ENCODE results near the gene TMEM209.
"Not testable (repeated sequence)": the region's sequence is repeated elsewhere in the genome, so short reads cannot be mapped to it uniquely, and the experiment has no call there.

The TMEM209 gene

GRCh38 chr7:130162196-130162595, 43.0 kb downstream of the TMEM209 start:
- no peak for DNase-seq (ENCODE audit: low spot score)

- DNase-seq (ENCODE audit: low spot score), result no peak
These were observed 44.8 kb downstream of the TMEM209 start for GRCh38 chr7:130160455-130160854.

DNA sequence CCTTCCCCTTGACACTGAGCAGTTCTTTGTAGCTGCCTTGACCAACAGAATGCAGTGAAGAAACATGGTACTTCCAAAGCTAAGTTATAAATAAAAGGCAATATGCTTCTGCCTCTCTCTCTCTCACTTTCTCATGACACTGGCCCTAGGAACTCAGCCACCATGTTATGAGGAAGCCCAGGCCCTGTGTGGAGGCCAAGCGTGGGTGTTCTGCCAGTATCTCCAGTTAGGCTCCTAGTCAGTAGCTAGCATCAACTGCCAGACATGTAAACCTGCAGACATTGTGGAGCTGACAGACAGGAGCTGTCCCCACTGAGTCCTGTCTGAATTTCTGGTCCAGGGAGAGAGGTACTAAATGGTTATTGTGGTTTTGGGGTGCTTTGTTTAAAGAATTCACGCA, 45.2 kb downstream of the TMEM209 start:
- DNase-seq (ENCODE audit: low spot score), result no peak

DNA sequence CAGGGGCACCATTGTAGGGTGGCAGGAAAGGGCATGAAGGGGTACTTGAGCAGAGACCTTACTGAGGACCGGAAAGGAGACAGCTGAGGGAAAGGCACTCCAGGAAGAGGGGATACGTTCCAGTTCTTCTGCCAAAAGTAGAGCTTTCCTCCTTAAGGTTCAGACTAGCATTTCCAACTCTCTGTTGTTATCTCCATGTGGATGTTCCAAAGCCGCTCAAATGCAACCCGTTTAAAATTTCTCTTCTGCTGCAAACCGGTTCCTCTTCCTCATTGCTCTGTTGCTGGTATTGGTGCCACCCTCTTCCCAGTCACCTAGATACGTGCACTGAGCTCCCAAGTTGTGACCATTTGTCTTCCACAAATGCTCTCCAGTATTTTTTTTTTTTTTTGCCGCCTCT, 47.5 kb downstream of the TMEM209 start:
- DNase-seq (ENCODE audit: low spot score), result no peak

DNA sequence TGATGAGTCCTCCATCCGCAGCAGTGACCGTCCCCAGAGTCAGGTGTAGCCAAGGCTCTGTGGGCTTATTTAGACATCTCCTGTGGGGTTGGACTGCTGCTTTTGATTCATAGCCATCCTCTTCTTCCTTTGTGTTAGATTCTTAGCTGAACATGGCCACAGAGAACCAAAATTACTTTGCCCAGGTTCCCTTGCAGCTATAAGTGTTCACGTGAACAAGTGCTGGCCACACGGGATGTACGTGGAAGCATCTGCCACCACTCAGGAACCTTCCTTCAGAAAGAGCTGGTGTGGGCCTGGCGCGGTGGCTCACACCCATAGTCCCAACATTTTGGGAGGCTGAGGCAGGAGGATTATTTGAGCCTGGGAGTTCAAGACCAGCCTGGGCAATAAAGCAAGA, 49.1 kb downstream of the TMEM209 start:
- DNase-seq (ENCODE audit: low spot score), result no peak

GRCh38 chr7:130154501-130155317, 50.5 kb downstream of the TMEM209 start:
- no peak for DNase-seq (ENCODE audit: low spot score)

- no peak for DNase-seq (ENCODE audit: low spot score)
These were observed 51.1 kb downstream of the TMEM209 start for GRCh38 chr7:130154131-130154500.

GRCh38 chr7:130153211-130153908, 51.8 kb downstream of the TMEM209 start:
- no peak for DNase-seq (ENCODE audit: low spot score)

GRCh38 chr7:130152493-130153210, 52.6 kb downstream of the TMEM209 start:
- DNase-seq (ENCODE audit: low spot score), result no peak

GRCh38 chr7:130151591-130152492, 53.4 kb downstream of the TMEM209 start:
- no peak for DNase-seq (ENCODE audit: low spot score)

- DNase-seq (ENCODE audit: low spot score), result no peak
These were observed 54.6 kb downstream of the TMEM209 start for GRCh38 chr7:130150587-130150986.

DNA sequence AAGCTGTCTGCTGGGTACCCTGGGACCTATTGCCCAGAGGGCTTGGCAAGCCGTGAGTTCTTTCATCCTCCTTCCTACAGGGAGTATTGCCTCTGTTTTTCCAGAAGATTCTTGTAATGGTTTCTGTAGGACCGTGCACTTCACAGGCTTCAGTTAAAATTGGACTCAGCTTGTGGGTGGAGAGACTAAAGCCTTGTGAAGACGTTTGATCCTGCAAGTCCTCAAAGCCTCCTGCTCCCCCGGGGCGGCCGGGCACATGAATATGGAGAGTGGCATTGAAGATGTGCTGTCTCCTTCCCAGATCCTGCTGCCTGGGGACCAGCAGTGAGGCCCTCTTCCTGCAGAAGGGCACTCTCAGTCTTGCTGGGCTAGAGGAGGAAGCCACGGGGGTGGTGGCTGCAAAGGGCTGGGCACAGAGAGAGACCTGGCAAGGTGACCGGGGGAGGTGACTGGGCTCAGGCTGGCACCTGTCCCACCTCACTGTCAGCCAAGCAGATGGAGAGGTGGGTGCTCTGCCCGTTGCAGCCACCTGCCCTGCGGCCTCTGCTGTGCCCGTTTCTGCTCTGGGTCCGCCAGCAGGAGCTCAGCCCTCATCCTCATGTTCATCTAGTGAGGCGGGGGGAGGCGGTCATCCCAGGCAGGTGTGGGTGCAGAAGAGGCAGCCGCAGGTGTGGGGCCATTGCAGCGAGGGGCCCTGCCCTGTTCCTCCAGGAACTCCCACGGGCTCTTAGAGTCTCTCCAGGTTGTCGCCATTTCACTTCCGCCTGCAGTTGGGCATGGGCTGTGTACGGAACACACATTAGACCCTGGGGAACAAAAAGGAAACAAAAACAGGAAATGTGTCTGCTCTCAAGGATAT, 55.7 kb downstream of the TMEM209 start:
- no peak for DNase-seq (ENCODE audit: low spot score)

DNA sequence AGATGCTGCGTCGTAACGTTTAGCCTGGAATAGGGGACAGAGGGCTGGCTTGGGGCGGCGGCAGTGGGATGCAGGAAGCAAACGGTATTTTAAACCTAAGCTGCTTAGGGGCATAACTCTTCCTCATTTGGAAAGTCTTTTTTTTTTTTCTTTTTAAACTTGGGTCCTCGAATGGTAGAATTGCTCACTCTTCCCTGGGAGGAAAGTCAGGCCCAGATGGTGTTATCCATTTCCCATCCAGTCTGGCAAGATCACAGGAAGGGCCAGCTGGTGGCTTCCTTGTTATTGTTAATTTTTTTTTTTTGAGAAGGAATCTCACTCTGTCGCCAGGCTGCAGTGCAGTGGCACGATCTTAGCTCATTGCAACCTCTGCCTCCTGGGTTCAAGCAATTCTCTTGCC, 56.6 kb downstream of the TMEM209 start:
- no peak for DNase-seq (ENCODE audit: low spot score)

DNA sequence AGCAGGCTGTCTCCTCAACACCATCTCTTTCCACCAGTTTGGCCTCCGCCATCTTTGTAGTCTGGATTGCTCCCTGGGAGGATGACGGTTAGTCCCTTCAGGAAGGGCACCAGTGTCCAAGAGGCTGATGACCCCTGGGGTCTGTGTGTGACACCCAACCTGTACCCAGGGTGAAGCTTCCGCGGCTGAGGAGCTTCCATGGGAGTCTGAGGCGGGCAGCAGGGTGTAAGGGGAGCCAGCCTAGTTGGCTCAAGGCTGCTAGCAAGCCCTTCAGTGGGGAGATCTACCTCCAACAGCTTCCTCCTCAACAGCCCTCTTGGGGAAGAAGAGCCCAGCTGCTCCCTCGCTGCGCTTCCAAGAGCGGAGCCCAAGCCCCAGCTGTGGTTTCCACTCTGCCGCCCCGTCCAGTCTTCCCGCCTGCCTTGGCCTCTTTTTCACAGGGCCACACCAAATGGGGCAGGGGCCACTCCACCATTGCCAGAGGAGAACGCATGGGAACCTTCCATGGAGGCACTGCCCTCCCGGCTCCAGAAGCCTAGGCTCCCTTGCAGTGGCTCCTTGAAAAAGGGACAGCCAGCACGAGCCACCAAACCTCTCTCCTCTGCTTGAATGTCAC, 57.4 kb downstream of the TMEM209 start:
- DNase-seq (ENCODE audit: low spot score), result no peak

DNA sequence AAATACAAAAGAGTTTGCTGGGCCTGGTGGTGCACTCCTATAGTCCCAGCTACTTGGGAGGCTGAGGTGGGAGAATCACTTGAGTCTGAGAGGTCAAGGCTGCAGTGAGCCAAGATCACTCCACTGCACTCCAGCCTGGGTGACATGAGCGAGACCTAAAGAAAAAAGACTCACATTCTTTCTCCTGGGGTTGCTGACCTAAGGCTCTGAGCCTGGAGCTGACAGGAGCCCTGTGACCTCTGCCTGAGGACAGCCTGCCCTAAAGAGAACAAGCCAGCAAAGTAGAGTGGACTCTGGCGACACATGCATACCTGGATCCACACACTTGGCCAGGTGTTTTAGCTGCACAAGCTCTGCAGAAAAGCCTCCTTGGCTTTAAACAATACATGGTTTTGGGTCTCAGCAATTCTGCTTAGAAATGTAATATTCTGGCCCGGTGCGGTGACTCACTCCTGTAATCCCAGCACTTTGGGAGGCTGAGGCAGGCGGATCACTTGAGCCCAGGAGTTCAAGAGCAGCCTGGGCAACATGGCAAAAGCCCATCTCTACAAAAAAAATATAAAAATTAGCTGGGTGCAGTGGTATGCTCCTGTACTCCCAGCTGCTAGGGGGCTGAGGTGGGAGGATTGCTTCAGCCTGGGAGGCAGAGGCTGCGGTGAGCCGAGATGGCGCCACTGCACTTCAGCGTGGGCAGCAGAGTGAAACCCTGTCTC, 58.4 kb downstream of the TMEM209 start:
- DNase-seq (ENCODE audit: low spot score), result no peak

- DNase-seq (ENCODE audit: low spot score), result not testable (repeated sequence)
These were observed 59.1 kb downstream of the TMEM209 start for GRCh38 chr7:130146142-130146541.

GRCh38 chr7:130145424-130146100, 59.6 kb downstream of the TMEM209 start:
- DNase-seq (ENCODE audit: low spot score), result no peak

- no peak for DNase-seq (ENCODE audit: low spot score)
These were observed 60.7 kb downstream of the TMEM209 start for GRCh38 chr7:130144312-130145171.
